HAP-1 (cell line): ENCODE data around the gene SYNM.
A peak's percentile ranks its signal among the peaks of the same experiment; 100 is the strongest.
"Not testable (repeated sequence)": the region's sequence is repeated elsewhere in the genome, so short reads cannot be mapped to it uniquely, and the experiment has no call there.

Experiments used
- DNase-seq, 2 experiments: peaks; one replicate each; pipeline ENCODE4 v3.0.0-alpha.2; 2016 to 2020; ENCODE audit warnings: low spot score in 2 of 2
- H3K27me3 ChIP-seq: fragments of 250-450 bp; sonication (Bioruptor Pico); 2 replicates; pipeline ENCODE4 v1.5.1; 2020; ENCODE audit warnings: low read depth, mild to moderate bottlenecking, moderate library complexity
- H3K36me3 ChIP-seq: fragments of 250-450 bp; sonication (Bioruptor Pico); replicated peaks from 2 replicates; pipeline ENCODE4 v1.5.1; 2020; ENCODE audit warnings: mild to moderate bottlenecking
- H3K4me1 ChIP-seq: fragments of 250-450 bp; sonication (Bioruptor Pico); 2 replicates; pipeline ENCODE4 v1.5.1; 2020; ENCODE audit warnings: mild to moderate bottlenecking
- H3K4me3 ChIP-seq: fragments of 250-450 bp; sonication (Bioruptor Pico); 2 replicates; pipeline ENCODE4 v1.5.1; 2020; ENCODE audit warnings: mild to moderate bottlenecking, moderate library complexity
- H3K9me3 ChIP-seq: fragments of 250-450 bp; sonication (Bioruptor Pico); 2 replicates; pipeline ENCODE4 v1.5.1; 2020; ENCODE audit warnings: mild to moderate bottlenecking, moderate library complexity
- in situ Hi-C: fragments of 300-500 bp; cut with MboI; formaldehyde crosslinking; loops from 3 replicates; pipeline ENCODE4 v1.14.3; 2020; ENCODE audit warnings: low sequenced_read_pairs, inconsistent platforms, mixed read lengths

SYNM gene

GRCh38 chr15:99103279-99103678 is 1.6 kb upstream of the SYNM start:
- in situ Hi-C loops = no loop called here
- no peaks in the 10 kb centered on the region for H3K27me3 ChIP-seq

GRCh38 chr15:99105514-99106341 is 848 bp downstream of the SYNM start:
- Histone ChIP-seq H3K4me1 (no peaks in the 10 kb centered on the region; the same call in 1 of the 2 replicates), H3K27me3 (no peaks in the 10 kb centered on the region), H3K9me3 (no peaks in the 10 kb centered on the region), H3K4me3 (peak overlapping the region; percentile 33), H3K36me3 (no peaks in the 10 kb centered on the region)
- in situ Hi-C loops = no loop called here
- DNase-seq = peak; percentile 40 to 77

More at GRCh38 chr15:99103279-99103678, 1.6 kb upstream of the SYNM start:
- Histone ChIP-seq H3K4me1 (no peaks in the 10 kb centered on the region; the same call in 1 of the 2 replicates), H3K36me3 (no peaks in the 10 kb centered on the region), H3K4me3 (no peak overlapping the region), H3K9me3 (no peaks in the 10 kb centered on the region)
- no peak for DNase-seq

- Histone ChIP-seq H3K4me1 (no peaks in the 10 kb centered on the region; the same call in 1 of the 2 replicates), H3K36me3 (no peaks in the 10 kb centered on the region), H3K4me3 (peak overlapping the region; percentile 33), H3K9me3 (no peaks in the 10 kb centered on the region), H3K27me3 (no peaks in the 10 kb centered on the region)
- in situ Hi-C loops = no loop called here
- no peak for DNase-seq
Observed at GRCh38 chr15:99106417-99107220, 1.7 kb downstream of the SYNM start.

DNA sequence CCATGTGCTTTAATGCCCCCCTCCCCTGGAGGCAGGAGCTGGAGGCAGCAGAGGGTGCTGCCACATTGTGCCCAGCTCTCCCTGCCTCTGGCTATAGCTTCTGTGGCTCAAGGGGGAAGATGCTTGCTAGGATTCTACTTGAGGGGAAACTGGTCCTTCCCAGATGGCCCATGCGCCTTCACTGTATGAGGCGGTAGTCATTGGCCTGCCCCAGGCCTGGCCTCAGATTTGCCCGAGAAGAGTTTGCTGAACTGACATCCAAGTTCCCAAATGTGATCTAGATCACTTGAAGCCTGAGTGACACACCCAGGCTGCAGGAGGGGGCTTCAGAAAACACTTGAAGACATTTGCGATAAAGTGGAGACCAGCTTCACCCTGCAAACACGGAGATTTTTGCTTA is 4.1 kb downstream of the SYNM start:
- in situ Hi-C loops = no loop called here
- Histone ChIP-seq H3K9me3 (no peaks in the 10 kb centered on the region), H3K4me1 (no peaks in the 10 kb centered on the region; the same call in 1 of the 2 replicates), H3K36me3 (no peaks in the 10 kb centered on the region), H3K4me3 (no peak overlapping the region), H3K27me3 (no peaks in the 10 kb centered on the region)
- no peak for DNase-seq

DNA sequence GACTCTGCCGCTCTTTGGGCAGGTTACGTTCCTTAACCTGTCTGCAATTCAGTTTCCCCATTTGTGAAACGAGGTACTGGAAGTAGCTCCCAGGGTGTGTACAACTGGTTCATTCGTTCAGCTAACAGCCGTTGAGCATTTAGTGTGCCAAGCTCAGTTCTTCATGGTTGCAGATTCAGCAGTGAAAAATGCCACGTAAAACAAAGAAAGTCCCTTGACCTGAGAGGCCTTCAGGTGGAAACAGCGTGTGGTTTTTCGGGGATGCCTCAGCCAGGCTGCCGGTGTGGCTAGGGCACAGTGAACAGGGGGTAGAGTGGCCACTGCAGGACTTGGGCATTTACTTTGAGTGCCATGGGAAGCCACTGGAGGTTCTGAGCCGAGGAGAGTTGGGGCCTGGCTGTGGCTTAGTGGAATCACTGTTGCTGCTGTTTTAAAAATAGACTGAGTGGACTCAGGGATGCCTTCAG is 4.7 kb downstream of the SYNM start:
- in situ Hi-C loops = no loop called here
- Histone ChIP-seq H3K27me3 (no peaks in the 10 kb centered on the region), H3K4me1 (no peaks in the 10 kb centered on the region; the same call in 1 of the 2 replicates), H3K4me3 (no peak overlapping the region), H3K9me3 (no peaks in the 10 kb centered on the region), H3K36me3 (no peaks in the 10 kb centered on the region)
- no peak for DNase-seq

GRCh38 chr15:99110093-99110492 is 5.2 kb downstream of the SYNM start:
- Histone ChIP-seq H3K27me3 (no peaks in the 10 kb centered on the region), H3K4me1 (no peaks in the 10 kb centered on the region; the same call in 1 of the 2 replicates), H3K36me3 (no peaks in the 10 kb centered on the region), H3K4me3 (no peak overlapping the region), H3K9me3 (no peaks in the 10 kb centered on the region)
- no peak for DNase-seq
- in situ Hi-C loops = no loop called here

DNA sequence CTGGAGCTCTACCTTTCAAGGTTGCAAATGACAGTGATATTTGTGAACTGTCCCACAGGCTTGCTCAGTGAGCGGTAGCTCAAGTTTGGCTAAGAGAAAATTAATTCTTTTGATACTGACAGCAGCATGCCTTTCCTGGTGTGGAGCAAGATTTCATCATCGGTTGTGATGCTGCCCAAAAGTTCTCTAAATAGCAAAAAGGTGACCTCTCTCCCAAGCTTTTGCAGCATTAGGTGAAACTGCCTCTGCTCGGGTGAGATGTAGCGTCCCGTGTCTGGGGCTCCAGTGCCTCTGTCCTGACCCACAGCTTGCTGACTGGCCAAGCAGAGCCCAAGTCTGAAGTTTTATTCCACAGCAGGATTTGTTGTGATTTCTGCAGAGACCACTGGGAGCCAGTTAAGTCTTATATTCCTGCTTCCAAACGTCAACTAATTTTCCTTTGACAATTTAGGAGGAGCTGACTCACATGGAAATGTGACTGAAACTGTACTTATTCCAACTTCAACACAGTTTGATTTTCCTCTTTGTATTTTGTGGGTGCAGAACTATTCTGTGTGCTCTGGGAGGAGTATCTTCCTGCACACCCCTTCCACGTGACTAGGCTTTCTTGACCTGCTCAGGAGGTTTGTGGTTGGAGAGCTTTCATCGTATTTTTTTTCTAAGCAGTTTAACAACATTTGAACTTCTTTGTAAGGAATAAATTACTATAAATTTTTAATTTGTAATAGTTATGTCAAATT is 5.9 kb downstream of the SYNM start:
- no peaks in the 10 kb centered on the region; the same call in 1 of the 2 replicates for H3K4me1 ChIP-seq
- no peak for DNase-seq
- H3K4me3 ChIP-seq = no peak overlapping the region
- in situ Hi-C loops = no loop called here
- H3K9me3 ChIP-seq = no peaks in the 10 kb centered on the region
- H3K27me3 ChIP-seq = no peaks in the 10 kb centered on the region
- H3K36me3 ChIP-seq = no peaks in the 10 kb centered on the region

DNA sequence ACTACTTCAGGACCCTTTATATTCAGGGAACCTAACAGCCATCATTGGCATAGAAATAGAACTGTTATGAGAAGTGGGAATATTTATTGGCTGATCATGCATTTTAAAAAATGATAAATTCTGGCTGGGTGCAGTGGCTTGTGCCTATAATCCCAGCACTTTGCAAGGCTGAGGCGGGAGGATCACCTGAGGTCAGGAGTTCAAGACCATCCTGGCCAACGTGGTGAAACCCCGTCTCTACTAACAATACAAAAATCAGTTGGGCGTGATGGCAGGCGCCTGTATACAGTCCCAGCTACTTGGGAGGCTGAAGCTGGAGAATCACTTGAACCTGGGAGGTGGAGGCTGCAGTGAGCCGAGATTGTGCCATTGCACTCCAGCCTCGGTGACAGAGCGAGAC is 6.8 kb downstream of the SYNM start:
- H3K4me3 ChIP-seq, DNase-seq, H3K4me1 ChIP-seq, in situ Hi-C loops, H3K27me3 ChIP-seq, H3K9me3 ChIP-seq, H3K36me3 ChIP-seq: not testable (repeated sequence)

DNA sequence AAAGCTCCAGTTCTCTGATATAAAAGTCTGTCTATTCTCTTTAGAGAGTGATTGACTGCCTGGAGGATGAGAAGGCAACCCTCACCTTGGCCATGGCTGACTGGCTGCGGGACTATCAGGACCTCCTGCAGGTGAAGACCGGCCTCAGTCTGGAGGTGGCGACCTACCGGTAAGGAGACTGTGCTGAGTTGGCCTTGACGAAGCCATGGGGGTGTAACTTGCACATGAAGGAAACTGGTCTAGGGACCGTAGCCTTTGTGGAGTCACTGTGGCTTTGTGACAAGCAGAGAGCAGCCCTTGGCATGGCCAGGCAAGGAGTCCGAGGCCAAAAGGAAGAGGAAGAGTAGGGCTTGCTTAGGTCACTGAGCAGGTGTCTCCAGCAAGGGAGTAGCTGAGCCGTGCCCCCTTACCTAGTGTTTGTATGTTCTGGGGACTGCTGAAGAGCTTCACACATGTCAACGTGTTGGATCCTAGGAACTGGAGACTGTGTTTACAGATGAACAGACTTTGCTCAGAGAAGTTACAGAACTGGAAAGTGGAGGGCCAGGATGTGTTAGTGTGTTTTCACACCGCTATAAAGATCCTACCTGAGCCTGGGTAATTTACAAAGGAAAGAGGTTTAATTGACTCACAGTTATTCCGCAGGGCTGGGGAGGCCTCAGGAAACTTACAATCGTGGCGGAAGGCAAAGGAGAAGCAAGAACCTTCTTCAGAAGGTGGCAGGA is 8.8 kb downstream of the SYNM start:
- in situ Hi-C loops = no loop called here
- H3K4me1 ChIP-seq = no peaks in the 10 kb centered on the region
- no peaks in the 10 kb centered on the region for H3K36me3 ChIP-seq
- no peaks in the 10 kb centered on the region for H3K27me3 ChIP-seq
- no peak for DNase-seq
- H3K9me3 ChIP-seq = no peaks in the 10 kb centered on the region
- H3K4me3 ChIP-seq = no peak overlapping the region

DNA sequence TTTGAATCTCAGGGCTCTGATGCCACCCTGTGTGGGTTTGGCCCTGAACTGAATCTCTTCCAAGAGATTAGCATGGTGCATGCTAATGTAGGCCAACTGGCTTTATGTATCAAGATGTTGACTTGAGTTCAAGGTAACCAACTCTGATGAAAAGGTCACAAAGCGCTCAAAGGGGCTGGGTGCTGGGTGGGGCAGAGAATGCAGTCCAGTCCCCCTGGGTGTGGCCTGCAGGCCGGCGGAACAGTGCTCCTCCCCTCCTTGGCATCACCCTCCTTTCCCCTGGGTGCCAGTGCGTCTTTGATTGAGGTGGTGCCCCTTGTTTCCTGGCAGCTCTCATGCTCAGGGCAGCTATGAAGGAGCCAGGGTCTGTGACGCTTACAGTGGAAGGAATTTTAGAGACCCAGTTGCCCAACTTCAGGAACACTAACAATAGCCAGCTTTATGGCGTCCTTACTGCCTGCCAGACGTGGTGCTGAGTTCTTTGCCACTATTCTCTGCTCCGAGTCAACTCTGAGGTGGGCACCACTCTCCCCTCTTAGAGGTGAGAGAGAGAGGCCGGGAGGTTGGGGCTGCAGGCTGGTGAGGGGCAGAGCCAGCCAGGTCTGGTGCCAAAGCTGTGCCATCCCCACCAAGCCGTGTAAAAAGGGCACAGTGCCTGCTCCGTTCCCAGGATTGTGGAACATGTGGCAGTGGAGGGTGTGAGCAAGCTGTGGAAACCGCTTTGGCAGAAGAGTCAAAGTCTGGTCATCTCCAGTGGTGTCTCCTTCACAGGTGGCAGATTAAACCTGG is 9.8 kb downstream of the SYNM start:
- in situ Hi-C loops = no loop called here
- DNase-seq = no peak
- Histone ChIP-seq H3K36me3 (no peaks in the 10 kb centered on the region), H3K4me1 (no peaks in the 10 kb centered on the region), H3K4me3 (no peak overlapping the region), H3K27me3 (no peaks in the 10 kb centered on the region), H3K9me3 (no peaks in the 10 kb centered on the region)

DNA sequence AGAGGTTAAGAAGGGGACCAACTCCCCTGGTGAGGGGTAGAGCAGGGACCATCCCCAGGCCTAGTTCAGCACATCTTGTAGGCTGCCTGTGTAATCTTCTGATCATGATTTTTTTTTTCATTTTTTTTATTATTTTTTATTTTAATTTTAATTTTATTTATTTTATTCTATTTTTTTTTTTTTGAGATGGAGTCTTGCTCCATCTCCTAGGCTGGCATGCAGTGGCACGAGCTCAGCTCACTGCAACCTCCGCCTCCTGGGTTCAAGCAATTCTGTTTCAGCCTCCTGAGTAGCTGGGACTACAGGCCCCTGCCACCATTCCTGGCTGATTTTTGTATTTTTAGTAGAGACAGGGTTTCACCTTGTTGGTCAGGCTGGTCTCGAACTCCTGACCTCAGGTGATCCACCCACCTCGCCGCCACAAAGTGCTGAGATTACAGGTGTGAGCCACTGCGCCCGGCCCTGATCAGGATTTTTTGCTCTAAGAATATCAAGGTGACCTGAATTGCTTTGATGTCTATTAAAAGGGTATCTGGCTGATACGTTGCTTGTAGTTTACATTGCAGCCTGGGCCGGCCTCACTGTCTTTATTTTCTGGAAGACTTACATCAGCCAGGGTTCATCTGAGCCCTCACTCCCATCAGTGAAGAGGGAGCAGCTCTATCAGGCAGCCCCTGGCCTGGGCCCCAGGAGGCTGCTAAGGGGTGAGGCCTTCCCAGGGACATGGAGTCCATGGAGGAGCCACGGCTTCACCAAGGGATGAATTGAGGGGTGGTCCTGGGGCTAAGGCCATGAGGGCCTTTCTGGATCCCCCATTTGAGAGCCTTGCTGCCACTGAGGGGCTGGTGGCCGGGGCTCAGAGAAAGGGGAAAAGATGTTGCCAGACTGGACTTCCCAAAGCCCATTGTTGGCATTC is 10.7 kb downstream of the SYNM start:
- in situ Hi-C loops = no loop called here
- Histone ChIP-seq H3K36me3 (no peaks in the 10 kb centered on the region), H3K4me3 (no peak overlapping the region), H3K9me3 (no peaks in the 10 kb centered on the region), H3K4me1 (no peaks in the 10 kb centered on the region), H3K27me3 (no peaks in the 10 kb centered on the region)
- no peak for DNase-seq

DNA sequence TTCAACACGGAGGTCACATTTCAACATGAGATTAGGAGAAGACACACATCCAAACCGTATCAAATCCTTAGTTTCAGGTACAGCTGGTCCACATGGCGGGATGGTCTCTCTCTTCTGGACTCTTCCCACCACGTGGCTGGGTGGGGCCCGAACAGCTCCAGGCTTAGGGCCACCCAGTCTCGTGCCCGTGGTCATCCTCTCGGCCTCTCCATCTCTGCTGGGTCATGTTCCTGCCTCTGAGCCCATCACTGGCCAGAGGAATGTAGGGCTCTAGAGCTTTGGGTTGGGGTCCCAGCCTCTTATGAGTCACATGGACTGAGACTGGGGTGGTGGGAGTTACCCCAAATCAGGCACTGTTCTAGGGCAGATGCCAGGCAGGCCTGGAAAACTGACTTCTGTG is 12.2 kb downstream of the SYNM start:
- Histone ChIP-seq H3K27me3 (no peaks in the 10 kb centered on the region), H3K4me1 (no peaks in the 10 kb centered on the region), H3K36me3 (no peaks in the 10 kb centered on the region), H3K4me3 (no peak overlapping the region), H3K9me3 (no peaks in the 10 kb centered on the region)
- in situ Hi-C loops = no loop called here
- no peak for DNase-seq
